ENCODE data around the gene EMCN. TPM values are rescaled to one million over a fixed set of nuclear protein-coding genes. Genes with fewer than 3 reads are reported as not detected.
A peak's percentile ranks its signal among the peaks of the same experiment; 100 is the strongest.

EMCN gene
- total RNA-seq, 1 experiment from 2014 or later = not detected

GRCh38 chr4:100494166-100494565 lies 23.7 kb downstream of the EMCN start:
- no peak for TF ChIP-seq ATF1 (CRISPR knock-in tag; IDR thresholded peaks at IDR 0.05)
- no peak for TF ChIP-seq ZNF232 (CRISPR knock-in tag; IDR thresholded peaks at IDR 0.05)
- no peak for TF ChIP-seq CREM (CRISPR knock-in tag; IDR thresholded peaks at IDR 0.05)
- TF ChIP-seq, protein P1, sequence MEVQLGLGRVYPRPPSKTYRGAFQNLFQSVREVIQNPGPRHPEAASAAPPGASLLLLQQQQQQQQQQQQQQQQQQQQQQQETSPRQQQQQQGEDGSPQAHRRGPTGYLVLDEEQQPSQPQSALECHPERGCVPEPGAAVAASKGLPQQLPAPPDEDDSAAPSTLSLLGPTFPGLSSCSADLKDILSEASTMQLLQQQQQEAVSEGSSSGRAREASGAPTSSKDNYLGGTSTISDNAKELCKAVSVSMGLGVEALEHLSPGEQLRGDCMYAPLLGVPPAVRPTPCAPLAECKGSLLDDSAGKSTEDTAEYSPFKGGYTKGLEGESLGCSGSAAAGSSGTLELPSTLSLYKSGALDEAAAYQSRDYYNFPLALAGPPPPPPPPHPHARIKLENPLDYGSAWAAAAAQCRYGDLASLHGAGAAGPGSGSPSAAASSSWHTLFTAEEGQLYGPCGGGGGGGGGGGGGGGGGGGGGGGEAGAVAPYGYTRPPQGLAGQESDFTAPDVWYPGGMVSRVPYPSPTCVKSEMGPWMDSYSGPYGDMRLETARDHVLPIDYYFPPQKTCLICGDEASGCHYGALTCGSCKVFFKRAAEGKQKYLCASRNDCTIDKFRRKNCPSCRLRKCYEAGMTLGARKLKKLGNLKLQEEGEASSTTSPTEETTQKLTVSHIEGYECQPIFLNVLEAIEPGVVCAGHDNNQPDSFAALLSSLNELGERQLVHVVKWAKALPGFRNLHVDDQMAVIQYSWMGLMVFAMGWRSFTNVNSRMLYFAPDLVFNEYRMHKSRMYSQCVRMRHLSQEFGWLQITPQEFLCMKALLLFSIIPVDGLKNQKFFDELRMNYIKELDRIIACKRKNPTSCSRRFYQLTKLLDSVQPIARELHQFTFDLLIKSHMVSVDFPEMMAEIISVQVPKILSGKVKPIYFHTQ (CRISPR knock-in tag; IDR thresholded peaks at IDR 0.05) = no peak
- Mint-ChIP-seq H3K4me1 (no peaks in the 10 kb centered on the region), H3K9me3 (peaks cover 5% of the 10 kb centered on the region), H3K36me3 (0 out of 2 replicates have a peak, but pooled peaks cover 2% of the 10 kb centered on the region), H3K27me3 (ENCODE audit: low read depth) (no peaks in the 10 kb centered on the region), H3K27ac (peak overlapping the region; percentile 60; the same call in 1 of the 2 replicates), H3K4me3 (no peak overlapping the region)
- ATAC-seq = no peak
- ChIA-PET CTCF (no interaction called here), POLR2A (no interaction called here)
- no peak for DNase-seq (ENCODE audit: low spot score)

DNA sequence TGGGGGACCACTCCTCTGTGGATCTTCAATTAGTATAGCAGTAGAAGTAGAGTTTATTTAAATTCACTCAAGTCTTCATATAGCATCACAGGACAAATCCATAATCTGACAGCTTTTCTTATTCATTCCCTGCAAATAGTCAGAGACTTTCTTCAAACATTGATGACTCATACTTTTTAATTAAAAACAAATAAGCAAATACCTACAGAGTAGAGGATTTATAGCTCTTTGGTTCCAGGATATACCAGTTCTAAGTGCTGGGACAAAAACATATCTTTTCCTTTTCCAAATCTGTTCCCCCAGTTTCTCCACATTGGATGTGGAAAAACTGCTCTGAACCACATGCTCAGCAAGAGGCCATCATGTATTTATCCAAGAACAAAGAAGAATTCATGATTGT lies 24.1 kb downstream of the EMCN start:
- Mint-ChIP-seq H3K27me3 (ENCODE audit: low read depth) (no peaks in the 10 kb centered on the region), H3K4me1 (no peaks in the 10 kb centered on the region), H3K4me3 (no peak overlapping the region), H3K36me3 (0 out of 2 replicates have a peak, but pooled peaks cover 2% of the 10 kb centered on the region), H3K27ac (no peak overlapping the region), H3K9me3 (peaks cover 5% of the 10 kb centered on the region)
- TF ChIP-seq CDX4 (CRISPR knock-in tag; IDR thresholded peaks at IDR 0.05; ENCODE audit: borderline replicate concordance) (no peak), ZBTB21 (CRISPR knock-in tag; IDR thresholded peaks at IDR 0.05; ENCODE audit: borderline replicate concordance) (no peak), CREM (CRISPR knock-in tag; IDR thresholded peaks at IDR 0.05) (no peak), ATF3 (CRISPR knock-in tag; conservative IDR thresholded peaks at IDR 0.05) (no peak), ELF4 (CRISPR knock-in tag; IDR thresholded peaks at IDR 0.05; ENCODE audit: low read depth) (no peak), IRF1 (CRISPR knock-in tag; IDR thresholded peaks at IDR 0.05) (no peak), ZNF425 (CRISPR knock-in tag; conservative IDR thresholded peaks at IDR 0.05) (no peak), ZNF416 (CRISPR knock-in tag; IDR thresholded peaks at IDR 0.05) (no peak), SOX15 (CRISPR knock-in tag; IDR thresholded peaks at IDR 0.05) (no peak)
- TF ChIP-seq, protein P2, sequence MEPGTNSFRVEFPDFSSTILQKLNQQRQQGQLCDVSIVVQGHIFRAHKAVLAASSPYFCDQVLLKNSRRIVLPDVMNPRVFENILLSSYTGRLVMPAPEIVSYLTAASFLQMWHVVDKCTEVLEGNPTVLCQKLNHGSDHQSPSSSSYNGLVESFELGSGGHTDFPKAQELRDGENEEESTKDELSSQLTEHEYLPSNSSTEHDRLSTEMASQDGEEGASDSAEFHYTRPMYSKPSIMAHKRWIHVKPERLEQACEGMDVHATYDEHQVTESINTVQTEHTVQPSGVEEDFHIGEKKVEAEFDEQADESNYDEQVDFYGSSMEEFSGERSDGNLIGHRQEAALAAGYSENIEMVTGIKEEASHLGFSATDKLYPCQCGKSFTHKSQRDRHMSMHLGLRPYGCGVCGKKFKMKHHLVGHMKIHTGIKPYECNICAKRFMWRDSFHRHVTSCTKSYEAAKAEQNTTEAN (CRISPR knock-in tag; IDR thresholded peaks at IDR 0.05) = no peak
- ATAC-seq (no peak), DNase-seq (ENCODE audit: low spot score) (no peak)
- CTCF ChIA-PET = no interaction called here
- POLR2A ChIA-PET = no interaction called here

- DNase-seq (ENCODE audit: low spot score) (no peak), ATAC-seq (no peak)
- Mint-ChIP-seq H3K27ac (no peak overlapping the region), H3K4me3 (no peak overlapping the region), H3K9me3 (peaks cover 5% of the 10 kb centered on the region), H3K36me3 (0 out of 2 replicates have a peak, but pooled peaks cover 2% of the 10 kb centered on the region), H3K27me3 (ENCODE audit: low read depth) (no peaks in the 10 kb centered on the region), H3K4me1 (no peaks in the 10 kb centered on the region)
- ChIA-PET CTCF (no interaction called here), POLR2A (no interaction called here)
- TF ChIP-seq TP53 (CRISPR knock-in tag; IDR thresholded peaks at IDR 0.05) (no peak), ATF6 (CRISPR knock-in tag; IDR thresholded peaks at IDR 0.05) (no peak), NFE2L1 (CRISPR knock-in tag; IDR thresholded peaks at IDR 0.05) (no peak)
Observed at GRCh38 chr4:100492129-100492528, 25.7 kb downstream of the EMCN start.
